Measurements from ENCODE around the gene PRKD2. TPM values are rescaled to one million over a fixed set of nuclear protein-coding genes. Genes with fewer than 3 reads are reported as not detected.

Gene PRKD2
- total RNA-seq, 2 donors from 2014 or later: 60.9 to 61.8 TPM

DNA sequence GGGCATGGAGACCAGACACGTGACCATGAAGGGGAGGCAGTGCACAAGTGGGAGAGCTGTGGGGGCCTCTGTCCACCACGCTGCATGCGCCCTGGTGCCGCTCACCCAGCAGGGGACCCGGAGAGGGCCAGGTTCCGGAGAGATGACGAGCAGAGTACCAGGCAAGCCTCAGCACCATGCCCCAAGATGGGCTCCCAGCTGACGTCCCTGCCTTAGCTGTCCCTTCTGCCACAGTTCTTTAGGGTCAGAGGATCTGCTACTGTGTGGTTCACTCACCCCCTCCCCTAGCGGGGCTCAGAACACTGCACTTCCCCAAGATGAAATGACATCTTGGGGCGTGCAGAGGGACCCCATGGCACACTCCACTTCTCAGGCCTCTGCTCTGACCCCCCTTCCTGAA, 9.6 kb upstream of the PRKD2 start:
- Histone ChIP-seq H3K27me3 (no peaks in the 10 kb centered on the region), H3K4me1 (no peaks in the 10 kb centered on the region), H3K9me3 (no peaks in the 10 kb centered on the region), H3K4me3 (no peak overlapping the region), H3K9ac (ENCODE audit: low read depth in 2 of 2, low read length in 2 of 2) (no peak overlapping the region), H3K36me3 (peaks cover 38% of the 10 kb centered on the region), H3K27ac (no peak overlapping the region)
- TF ChIP-seq, protein P1, sequence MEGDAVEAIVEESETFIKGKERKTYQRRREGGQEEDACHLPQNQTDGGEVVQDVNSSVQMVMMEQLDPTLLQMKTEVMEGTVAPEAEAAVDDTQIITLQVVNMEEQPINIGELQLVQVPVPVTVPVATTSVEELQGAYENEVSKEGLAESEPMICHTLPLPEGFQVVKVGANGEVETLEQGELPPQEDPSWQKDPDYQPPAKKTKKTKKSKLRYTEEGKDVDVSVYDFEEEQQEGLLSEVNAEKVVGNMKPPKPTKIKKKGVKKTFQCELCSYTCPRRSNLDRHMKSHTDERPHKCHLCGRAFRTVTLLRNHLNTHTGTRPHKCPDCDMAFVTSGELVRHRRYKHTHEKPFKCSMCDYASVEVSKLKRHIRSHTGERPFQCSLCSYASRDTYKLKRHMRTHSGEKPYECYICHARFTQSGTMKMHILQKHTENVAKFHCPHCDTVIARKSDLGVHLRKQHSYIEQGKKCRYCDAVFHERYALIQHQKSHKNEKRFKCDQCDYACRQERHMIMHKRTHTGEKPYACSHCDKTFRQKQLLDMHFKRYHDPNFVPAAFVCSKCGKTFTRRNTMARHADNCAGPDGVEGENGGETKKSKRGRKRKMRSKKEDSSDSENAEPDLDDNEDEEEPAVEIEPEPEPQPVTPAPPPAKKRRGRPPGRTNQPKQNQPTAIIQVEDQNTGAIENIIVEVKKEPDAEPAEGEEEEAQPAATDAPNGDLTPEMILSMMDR (IDR thresholded peaks at IDR 0.05): no peak
- intact Hi-C loops (cut with DNase I): no loop called here
- DNase-seq: no peak

DNA sequence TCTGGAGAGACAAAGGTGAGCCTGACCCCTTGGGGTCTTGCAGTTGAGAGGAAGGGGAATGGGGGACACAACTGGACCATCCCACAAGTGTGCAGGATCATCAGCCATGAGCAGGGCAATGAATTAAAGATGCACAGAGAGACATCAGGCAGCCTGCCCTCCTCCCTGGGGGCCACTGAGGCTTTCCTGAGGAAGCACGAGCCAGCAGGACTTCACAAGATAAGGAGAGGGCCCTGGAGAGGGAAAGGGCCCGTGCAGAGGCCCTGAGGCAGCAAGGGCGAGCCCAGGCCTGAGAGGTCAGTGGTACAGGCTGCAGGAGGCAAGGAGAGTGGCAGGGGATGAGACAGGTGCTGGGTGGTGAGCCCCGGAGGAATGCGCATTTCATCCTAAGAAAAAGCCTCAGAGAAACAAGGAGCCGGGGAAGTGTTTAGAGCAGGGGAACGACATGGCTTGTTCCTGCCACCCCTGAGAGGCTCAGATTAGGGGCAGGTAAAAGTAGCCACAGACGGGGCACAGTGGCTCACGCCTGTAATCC, 9.0 kb upstream of the PRKD2 start:
- Histone ChIP-seq H3K4me1 (no peaks in the 10 kb centered on the region), H3K9ac (ENCODE audit: low read depth in 2 of 2, low read length in 2 of 2) (no peak overlapping the region), H3K27ac (no peak overlapping the region), H3K9me3 (no peaks in the 10 kb centered on the region), H3K36me3 (peaks cover 38% of the 10 kb centered on the region), H3K27me3 (no peaks in the 10 kb centered on the region), H3K4me3 (no peak overlapping the region)
- no peak for DNase-seq
- TF ChIP-seq, protein P1 (IDR thresholded peaks at IDR 0.05): no peak
- intact Hi-C loops (cut with DNase I): no loop called here

DNA sequence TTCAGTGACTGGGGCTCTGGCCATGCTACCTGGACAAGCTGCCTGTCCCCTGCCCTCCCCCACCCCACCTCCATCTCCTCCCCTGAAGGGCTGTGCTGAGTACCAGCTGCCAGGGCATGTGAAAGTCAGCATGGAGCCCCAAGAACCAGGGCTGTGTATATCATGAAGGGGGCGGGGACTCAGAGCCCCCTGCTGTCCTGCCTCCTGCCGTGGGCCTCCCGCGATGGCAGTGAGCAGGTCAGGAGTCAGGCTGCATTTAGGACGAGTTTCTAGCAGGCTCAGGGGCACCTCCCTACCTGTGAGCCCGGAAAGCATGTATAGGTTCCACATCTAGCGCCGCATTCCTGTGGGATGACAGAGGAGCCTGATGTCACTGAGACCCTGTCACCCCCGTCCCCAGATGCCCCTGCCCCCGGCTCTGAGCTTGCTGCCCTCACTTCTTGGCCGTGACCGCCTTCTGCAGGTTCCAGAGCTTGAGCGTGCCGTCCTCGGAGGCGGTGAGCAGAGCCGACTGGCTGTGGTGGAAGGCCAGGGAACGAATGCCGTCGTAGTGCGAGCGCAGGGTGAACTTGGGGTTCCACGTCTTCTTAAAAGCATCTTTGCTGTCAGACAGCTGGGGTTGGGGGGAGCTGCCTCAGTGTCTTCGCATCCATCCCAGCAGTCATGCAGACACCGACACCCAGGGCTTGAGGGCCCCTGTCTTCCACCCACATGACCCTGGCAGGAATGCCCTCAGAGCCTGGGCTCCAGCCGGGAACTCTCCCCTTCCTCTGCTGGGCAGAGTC, 8.3 kb upstream of the PRKD2 start:
- H3K4me3 ChIP-seq: no peak overlapping the region
- H3K4me1 ChIP-seq: no peaks in the 10 kb centered on the region
- no peak overlapping the region for H3K27ac ChIP-seq
- intact Hi-C loops (cut with DNase I): no loop called here
- peaks cover 41% of the 10 kb centered on the region for H3K36me3 ChIP-seq
- no peak overlapping the region for H3K9ac ChIP-seq (ENCODE audit: low read depth in 2 of 2, low read length in 2 of 2)
- no peaks in the 10 kb centered on the region for H3K27me3 ChIP-seq
- DNase-seq: no peak
- H3K9me3 ChIP-seq: no peaks in the 10 kb centered on the region
- TF ChIP-seq, protein P1 (IDR thresholded peaks at IDR 0.05): no peak

DNA sequence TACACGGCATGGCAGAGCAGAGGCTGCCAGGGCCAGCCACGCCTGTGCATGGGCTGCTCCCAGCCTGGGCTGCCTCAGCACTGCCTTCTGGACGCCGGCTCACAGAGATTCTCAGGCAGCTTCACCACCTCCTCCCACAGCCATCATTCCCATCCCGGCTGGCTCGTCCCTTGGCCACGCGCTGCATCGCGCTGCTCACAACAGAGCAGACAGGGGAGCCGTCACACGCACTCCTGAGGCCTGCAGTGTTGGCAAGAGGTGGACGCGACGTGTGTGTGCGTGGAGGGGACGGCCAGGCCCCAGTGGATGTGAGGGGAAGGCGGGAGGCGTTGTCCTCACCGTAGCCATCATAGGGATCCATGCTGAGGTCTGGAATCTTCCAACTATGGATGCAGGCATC, 7.6 kb upstream of the PRKD2 start:
- peaks cover 34% of the 10 kb centered on the region for H3K36me3 ChIP-seq

DNA sequence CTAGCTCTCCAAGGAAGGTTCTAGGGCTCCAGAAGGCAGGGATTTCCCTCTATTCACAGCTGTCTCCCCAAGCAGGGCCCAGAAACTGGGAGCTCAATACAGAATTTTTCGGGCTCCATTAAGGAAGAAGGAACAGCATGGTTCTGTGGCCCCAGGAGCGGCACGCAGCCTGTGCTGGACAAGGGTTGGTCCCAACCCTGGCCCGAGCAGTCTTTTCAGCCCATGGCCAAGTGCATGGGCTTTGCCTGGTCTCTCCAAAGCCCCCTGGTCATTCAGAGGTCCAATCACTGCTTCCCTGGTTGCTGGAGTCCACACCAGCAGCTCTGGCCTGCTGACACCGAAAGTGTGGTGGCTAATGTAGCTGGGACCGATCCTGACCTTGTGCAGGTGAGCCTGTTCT, 6.6 kb upstream of the PRKD2 start:
- no peak for DNase-seq
- TF ChIP-seq, protein P1 (IDR thresholded peaks at IDR 0.05): no peak
- Histone ChIP-seq H3K4me1 (no peaks in the 10 kb centered on the region), H3K27me3 (no peaks in the 10 kb centered on the region), H3K9ac (ENCODE audit: low read depth in 2 of 2, low read length in 2 of 2) (no peak overlapping the region), H3K36me3 (peaks cover 34% of the 10 kb centered on the region), H3K4me3 (no peak overlapping the region), H3K27ac (no peak overlapping the region), H3K9me3 (no peaks in the 10 kb centered on the region)
- intact Hi-C loops (cut with DNase I): no loop called here

More for the DNA sequence above, 7.6 kb upstream of the PRKD2 start:
- intact Hi-C loops (cut with DNase I): no loop called here
- H3K27ac ChIP-seq: no peak overlapping the region
- H3K27me3 ChIP-seq: no peaks in the 10 kb centered on the region
- DNase-seq: no peak
- TF ChIP-seq, protein P1 (IDR thresholded peaks at IDR 0.05): no peak
- H3K9ac ChIP-seq (ENCODE audit: low read depth in 2 of 2, low read length in 2 of 2): no peak overlapping the region
- no peak overlapping the region for H3K4me3 ChIP-seq
- H3K9me3 ChIP-seq: no peaks in the 10 kb centered on the region
- H3K4me1 ChIP-seq: no peaks in the 10 kb centered on the region

All from colonic mucosa (tissue), 4 donors.